LNCAP (cell line): ENCODE measurements around the gene NHLH1.

Experiments
- TF ChIP-seq, protein P1 (sequence below): fragments of 450-650 bp; IDR thresholded peaks from 2 replicates; pipeline ENCODE4 v1.5.1; 2017; ENCODE audit warnings: mild to moderate bottlenecking

Gene NHLH1

DNA sequence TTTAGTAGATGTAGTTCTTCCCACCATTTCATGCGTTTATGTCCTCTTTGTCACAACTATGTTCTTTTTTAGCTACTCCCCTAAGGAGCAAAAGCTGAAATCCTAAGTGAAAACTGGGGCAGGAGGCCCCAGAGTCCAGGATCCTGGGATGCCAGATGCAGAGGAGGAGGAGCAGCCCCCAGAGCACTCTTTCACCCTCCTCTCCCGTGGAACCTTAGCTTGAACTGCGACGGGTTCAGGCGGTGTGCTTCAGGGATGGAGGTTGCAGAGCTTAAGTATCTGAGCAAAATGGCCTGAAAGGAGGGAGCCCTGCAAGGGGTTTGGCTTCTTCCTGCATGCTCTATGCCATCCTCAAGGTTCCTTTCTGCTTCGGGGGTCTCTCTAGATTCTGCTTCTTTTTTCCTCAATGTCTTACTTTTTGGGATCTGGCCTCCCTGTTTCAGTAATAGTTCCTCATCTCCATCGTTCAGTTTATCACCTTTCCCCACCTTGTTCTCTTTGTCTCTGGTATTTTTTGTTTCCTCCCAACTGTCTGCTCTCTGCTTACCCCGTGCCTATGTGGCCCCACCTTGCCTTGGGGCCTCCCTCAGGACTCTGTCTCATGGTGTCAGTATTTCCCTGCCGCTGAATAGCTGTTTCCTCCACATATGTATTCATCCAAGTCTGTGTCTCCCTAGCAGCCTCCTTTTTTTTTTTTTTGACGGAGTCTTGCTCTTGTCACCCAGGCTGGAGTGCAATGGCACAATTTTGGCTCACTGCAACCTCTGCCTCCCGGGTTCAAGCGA is 2.7 kb upstream of the NHLH1 start:
- TF ChIP-seq, protein P1, sequence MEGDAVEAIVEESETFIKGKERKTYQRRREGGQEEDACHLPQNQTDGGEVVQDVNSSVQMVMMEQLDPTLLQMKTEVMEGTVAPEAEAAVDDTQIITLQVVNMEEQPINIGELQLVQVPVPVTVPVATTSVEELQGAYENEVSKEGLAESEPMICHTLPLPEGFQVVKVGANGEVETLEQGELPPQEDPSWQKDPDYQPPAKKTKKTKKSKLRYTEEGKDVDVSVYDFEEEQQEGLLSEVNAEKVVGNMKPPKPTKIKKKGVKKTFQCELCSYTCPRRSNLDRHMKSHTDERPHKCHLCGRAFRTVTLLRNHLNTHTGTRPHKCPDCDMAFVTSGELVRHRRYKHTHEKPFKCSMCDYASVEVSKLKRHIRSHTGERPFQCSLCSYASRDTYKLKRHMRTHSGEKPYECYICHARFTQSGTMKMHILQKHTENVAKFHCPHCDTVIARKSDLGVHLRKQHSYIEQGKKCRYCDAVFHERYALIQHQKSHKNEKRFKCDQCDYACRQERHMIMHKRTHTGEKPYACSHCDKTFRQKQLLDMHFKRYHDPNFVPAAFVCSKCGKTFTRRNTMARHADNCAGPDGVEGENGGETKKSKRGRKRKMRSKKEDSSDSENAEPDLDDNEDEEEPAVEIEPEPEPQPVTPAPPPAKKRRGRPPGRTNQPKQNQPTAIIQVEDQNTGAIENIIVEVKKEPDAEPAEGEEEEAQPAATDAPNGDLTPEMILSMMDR: no peak

DNA sequence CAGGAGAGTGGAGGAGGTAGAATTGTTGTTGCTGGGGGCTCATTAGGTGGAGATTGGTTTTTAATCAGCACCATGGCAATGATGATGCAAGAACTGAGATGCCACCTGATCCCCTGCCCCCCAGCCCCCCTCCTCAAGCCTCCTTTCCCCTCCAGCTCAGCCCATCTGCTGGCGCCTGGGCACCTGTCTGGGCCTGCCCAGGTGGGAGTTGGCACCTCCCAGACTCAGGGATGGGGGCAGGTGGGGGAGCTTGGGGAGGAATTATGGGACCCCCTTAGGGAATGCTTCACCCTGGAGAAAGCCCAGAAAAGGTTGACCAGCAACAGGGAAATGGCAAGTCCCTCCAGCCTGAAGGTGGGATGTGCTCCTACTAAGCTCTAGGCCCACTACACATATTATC is 1.5 kb upstream of the NHLH1 start:
- TF ChIP-seq, protein P1: no peak

DNA sequence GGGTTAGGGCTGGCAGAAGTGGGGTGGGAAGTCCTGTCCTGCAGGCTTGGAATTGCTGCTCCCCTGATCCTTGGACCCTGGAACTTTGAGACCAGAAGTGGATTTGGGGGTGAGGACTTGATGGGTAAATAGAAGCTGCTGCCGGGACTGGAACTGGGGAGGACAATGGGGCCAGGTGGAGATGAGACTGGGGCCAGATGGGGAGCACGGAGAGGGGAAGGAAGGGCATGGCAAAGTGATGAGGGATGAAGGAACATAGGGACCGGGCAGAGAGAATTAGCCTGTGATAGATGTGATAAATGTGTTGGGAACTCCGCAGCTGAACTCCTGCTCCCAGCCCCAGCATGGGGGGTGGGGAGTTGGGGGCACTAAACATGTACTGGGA is 637 bp downstream of the NHLH1 start:
- TF ChIP-seq, protein P1: no peak

DNA sequence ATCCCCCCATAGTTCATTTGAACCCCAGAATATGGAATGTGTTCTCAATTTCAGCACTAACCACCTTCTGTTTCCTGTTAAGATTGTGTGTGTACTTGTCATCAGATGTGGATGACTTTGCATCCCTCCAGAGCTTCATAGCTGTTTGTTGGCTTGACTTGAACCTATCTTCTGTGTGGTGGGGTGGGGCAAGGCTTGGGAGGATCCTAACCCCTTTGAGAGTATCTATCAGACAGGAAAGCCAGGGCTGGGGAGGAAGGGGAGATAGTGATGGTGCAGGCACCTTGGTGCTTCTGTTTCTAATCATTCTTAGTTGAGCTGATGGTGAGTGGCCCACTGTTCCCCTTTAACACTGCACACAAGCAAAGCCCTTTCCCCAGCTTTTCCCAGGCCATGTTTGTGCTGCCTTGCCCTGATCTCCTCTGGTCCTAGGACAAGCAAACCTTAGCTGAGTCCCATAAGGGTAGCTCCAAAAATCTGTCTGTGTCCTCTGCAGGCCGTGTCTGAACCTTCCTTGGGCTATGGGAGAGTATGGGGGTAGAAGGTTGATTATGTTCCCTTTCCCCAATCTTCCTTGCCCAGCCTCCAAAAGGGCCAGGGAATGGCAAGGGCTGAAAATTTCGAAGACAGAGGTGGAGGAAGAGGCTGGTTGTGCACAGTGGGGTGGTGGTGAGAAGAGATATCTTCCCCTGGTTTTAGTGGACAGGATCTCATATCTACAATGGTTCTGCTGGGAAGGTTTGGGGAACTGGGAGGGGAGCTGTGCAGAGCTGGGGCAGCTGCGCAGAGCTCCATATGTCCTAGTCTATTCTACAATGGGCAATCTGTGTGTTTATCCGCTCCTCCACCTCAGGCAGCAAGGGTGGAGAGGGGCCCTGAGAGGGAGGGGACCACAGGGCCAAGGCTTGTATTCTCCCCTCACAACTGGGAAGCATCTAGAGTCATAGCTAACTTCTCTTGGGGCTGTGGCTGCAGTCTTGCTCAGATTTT is 1.4 kb downstream of the NHLH1 start:
- TF ChIP-seq, protein P1: no peak

DNA sequence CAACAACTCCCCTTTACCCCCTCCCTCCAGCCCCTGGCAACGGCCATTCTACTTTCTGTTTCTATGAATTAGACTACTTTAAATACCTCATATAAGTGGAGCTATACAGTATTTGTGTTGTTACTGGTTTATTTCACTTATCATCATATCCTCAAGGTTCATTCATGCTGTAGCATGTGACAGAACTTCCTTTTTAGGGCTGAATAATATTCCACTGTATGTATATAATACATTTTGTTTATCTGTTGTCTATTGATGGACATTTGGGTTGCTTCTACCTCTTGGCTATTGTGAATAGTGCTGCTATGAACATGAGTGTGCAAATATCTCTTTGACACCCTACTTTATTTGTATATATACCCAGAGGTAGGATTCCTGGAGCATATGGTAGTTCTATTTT is 2.2 kb downstream of the NHLH1 start:
- TF ChIP-seq, protein P1: no peak

DNA sequence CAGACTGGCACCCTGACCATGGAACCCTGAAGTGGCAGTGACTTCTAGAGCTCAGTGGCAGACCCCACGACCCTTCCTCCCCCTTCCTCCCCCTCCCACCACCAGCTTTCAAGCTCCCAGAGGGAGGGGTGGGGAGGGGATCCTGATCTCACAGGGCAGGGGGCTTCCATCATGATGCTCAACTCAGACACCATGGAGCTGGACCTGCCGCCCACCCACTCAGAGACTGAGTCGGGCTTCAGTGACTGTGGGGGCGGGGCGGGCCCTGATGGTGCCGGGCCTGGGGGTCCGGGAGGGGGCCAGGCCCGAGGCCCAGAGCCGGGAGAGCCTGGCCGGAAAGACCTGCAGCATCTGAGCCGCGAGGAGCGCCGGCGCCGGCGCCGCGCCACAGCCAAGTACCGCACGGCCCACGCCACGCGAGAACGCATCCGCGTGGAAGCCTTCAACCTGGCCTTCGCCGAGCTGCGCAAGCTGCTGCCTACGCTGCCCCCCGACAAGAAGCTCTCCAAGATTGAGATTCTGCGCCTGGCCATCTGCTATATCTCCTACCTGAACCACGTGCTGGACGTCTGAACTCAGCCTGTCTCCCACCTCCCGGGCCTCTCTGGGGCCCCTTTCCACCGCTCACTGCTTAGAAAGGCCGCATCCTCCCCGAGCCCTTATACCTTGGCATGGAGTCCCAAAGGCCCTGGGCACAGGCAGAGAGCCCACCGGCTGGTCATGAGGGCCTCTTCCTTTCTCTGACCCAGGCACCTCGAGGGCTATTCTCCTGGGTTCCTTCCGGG is 3.9 kb downstream of the NHLH1 start:
- TF ChIP-seq, protein P1: no peak

DNA sequence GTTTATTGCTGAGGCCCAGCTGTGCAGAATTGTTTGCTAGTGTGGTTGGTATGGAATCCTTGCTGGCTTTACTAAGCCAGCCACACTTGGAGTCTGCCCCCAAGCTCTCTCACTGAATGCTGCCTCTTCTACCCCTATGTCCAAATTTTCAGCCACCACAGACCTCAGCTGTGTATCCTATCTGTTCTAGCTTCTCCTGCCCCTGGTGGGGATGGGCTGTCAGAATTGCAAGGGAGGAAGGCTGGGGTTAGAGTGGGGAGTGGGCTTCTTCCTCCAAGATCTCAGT is 4.4 kb downstream of the NHLH1 start:
- TF ChIP-seq, protein P1: no peak
